ENCODE results near the gene CDH12. TPM values are rescaled to one million over a fixed set of nuclear protein-coding genes. Genes with fewer than 3 reads are reported as not detected.

The CDH12 gene
- polyA plus RNA-seq, 2 of the 4 experiments (the other 2 are of a cell fraction), result 0.04 TPM; not detected in 1

GRCh38 chr5:22650511-22650910 lies 202.6 kb downstream of the CDH12 start:
- DNase-seq (ENCODE audit: low read depth in 1 of 2, low spot score in 1 of 2), result no peak
- CTCF ChIA-PET, result no interaction called here
- no peak for FAIRE-seq

GRCh38 chr5:22649074-22649473 lies 204.1 kb downstream of the CDH12 start:
- ATAC-seq (no peak), DNase-seq (ENCODE audit: low read depth in 1 of 2, low spot score in 1 of 2) (no peak), FAIRE-seq (no peak)
- Histone ChIP-seq H3K9me3 (no peaks in the 10 kb centered on the region), H3K27ac (no peak overlapping the region), H3K4me2 (no peak overlapping the region), H3K4me3 (no peak overlapping the region), H3K4me1 (no peaks in the 10 kb centered on the region)
- 0% methylated on average over 1 of the region's 1 CpG for WGBS (ENCODE audit: missing lambda C conversion rate)
- ChIA-PET POLR2A (no interaction called here), CTCF (no interaction called here)
- TF ChIP-seq NR3C1 (IDR thresholded peaks at IDR 0.05) (no peak), CBX8 (IDR thresholded peaks at IDR 0.05) (no peak), USF2 (IDR thresholded peaks at IDR 0.05) (no peak), HMGXB4 (CRISPR knock-in tag; IDR thresholded peaks at IDR 0.05; ENCODE audit: borderline replicate concordance) (no peak), EP300 (IDR thresholded peaks at IDR 0.05) (no peak), CEBPB (IDR thresholded peaks at IDR 0.05) (no peak)

More at GRCh38 chr5:22650511-22650910, 202.6 kb downstream of the CDH12 start:
- Histone ChIP-seq H3K27ac (no peak overlapping the region), H3K4me1 (no peaks in the 10 kb centered on the region), H3K4me2 (no peak overlapping the region), H3K9me3 (no peaks in the 10 kb centered on the region), H3K4me3 (no peak overlapping the region)
- ATAC-seq, result no peak
- no peak for TF ChIP-seq PHF8 (IDR thresholded peaks at IDR 0.05; ENCODE audit: borderline replicate concordance, low read depth)
- TF ChIP-seq FOSL2 (IDR thresholded peaks at IDR 0.05), result no peak
- no peak for TF ChIP-seq FOSL2 (CRISPR knock-in tag; IDR thresholded peaks at IDR 0.05)
- no peak for TF ChIP-seq HOXB13 (CRISPR knock-in tag; IDR thresholded peaks at IDR 0.05; ENCODE audit: low read depth)
- TF ChIP-seq HOXB5 (CRISPR knock-in tag; IDR thresholded peaks at IDR 0.05), result no peak
- 0% methylated on average over 2 of the region's 2 CpGs for WGBS (ENCODE audit: missing lambda C conversion rate)
- POLR2A ChIA-PET, result no interaction called here

GRCh38 chr5:22644859-22645258 lies 208.3 kb downstream of the CDH12 start:
- ChIA-PET POLR2A (no interaction called here), CTCF (no interaction called here)
- no peak for TF ChIP-seq CHD2 (IDR thresholded peaks at IDR 0.05; ENCODE audit: low read length, partially characterized antibody)
- no peak for TF ChIP-seq HDAC2 (IDR thresholded peaks at IDR 0.05)
- no peak for TF ChIP-seq HOXA7 (CRISPR knock-in tag; IDR thresholded peaks at IDR 0.05)
- TF ChIP-seq CHD4 (IDR thresholded peaks at IDR 0.05; ENCODE audit: borderline replicate concordance), result no peak
- no peak for TF ChIP-seq JUN (IDR thresholded peaks at IDR 0.05)
- TF ChIP-seq MAFK (IDR thresholded peaks at IDR 0.05; ENCODE audit: partially characterized antibody), result peak; percentile 66
- no peak for TF ChIP-seq MAX (IDR thresholded peaks at IDR 0.05)
- 0% methylated on average over 1 of the region's 1 CpG for WGBS (ENCODE audit: missing lambda C conversion rate)
- Histone ChIP-seq H3K27ac (no peak overlapping the region), H3K4me2 (no peak overlapping the region), H3K4me1 (no peaks in the 10 kb centered on the region), H3K4me3 (no peak overlapping the region), H3K9me3 (no peaks in the 10 kb centered on the region)
- ATAC-seq (no peak), FAIRE-seq (no peak), DNase-seq (ENCODE audit: low read depth in 1 of 2, low spot score in 1 of 2) (no peak)

- WGBS (ENCODE audit: missing lambda C conversion rate), result 5% methylated on average over 2 of the region's 2 CpGs
- ATAC-seq (no peak), DNase-seq (ENCODE audit: low read depth in 1 of 2, low spot score in 1 of 2) (no peak), FAIRE-seq (no peak)
- H3K27ac ChIP-seq, result no peak overlapping the region
- POLR2A ChIA-PET, result no interaction called here
- no peak overlapping the region for H3K4me2 ChIP-seq
- no peaks in the 10 kb centered on the region for H3K4me1 ChIP-seq
- no peaks in the 10 kb centered on the region for H3K9me3 ChIP-seq
- CTCF ChIA-PET, result no interaction called here
- H3K4me3 ChIP-seq, result no peak overlapping the region
- TF ChIP-seq EHMT2 (IDR thresholded peaks at IDR 0.05; ENCODE audit: low read depth) (no peak), PHF8 (IDR thresholded peaks at IDR 0.05; ENCODE audit: borderline replicate concordance, low read depth) (no peak)
Observed at GRCh38 chr5:22643356-22643755, 209.8 kb downstream of the CDH12 start.
